ENCODE data around the gene MSMB.

DNA sequence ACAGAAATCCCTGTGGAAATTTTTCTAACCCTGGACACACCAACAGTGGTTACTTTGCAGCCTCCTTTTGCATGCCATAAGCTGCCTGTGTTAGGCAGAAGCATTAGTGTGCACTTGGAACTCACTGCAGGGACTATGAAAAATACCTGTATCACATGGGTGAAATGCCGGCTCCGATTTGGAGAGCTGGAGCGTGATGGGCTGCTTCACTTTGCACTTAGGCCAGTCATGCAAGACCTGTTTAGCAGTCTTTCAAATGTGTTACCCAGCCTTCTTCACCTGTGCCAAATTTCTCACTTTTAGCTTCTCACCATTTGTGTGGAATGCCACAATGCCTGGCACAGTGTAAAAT lies 26.9 kb downstream of the MSMB start:
- TF ChIP-seq EZH2 (IDR thresholded peaks at IDR 0.05): no peak
- TF ChIP-seq, protein P1, sequence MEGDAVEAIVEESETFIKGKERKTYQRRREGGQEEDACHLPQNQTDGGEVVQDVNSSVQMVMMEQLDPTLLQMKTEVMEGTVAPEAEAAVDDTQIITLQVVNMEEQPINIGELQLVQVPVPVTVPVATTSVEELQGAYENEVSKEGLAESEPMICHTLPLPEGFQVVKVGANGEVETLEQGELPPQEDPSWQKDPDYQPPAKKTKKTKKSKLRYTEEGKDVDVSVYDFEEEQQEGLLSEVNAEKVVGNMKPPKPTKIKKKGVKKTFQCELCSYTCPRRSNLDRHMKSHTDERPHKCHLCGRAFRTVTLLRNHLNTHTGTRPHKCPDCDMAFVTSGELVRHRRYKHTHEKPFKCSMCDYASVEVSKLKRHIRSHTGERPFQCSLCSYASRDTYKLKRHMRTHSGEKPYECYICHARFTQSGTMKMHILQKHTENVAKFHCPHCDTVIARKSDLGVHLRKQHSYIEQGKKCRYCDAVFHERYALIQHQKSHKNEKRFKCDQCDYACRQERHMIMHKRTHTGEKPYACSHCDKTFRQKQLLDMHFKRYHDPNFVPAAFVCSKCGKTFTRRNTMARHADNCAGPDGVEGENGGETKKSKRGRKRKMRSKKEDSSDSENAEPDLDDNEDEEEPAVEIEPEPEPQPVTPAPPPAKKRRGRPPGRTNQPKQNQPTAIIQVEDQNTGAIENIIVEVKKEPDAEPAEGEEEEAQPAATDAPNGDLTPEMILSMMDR (IDR thresholded peaks at IDR 0.05): no peak
- TF ChIP-seq EZH2phosphoT487 (IDR thresholded peaks at IDR 0.05): no peak
